Measurements from ENCODE around the gene NSMF. TPM values are rescaled to one million over a fixed set of nuclear protein-coding genes. Genes with fewer than 3 reads are reported as not detected.

The NSMF gene
- polyA plus RNA-seq, 1 donor = 33.4 TPM

- Histone ChIP-seq H3K4me3 (ENCODE audit: low read length) (no peak overlapping the region), H3K27ac (ENCODE audit: low read length) (no peak overlapping the region), H3K36me3 (ENCODE audit: control insufficient read depth, insufficient read depth, low read length) (peaks cover 5% of the 10 kb centered on the region), H3K9me3 (ENCODE audit: control insufficient read depth, low read depth, low read length) (no peaks in the 10 kb centered on the region), H3K4me1 (ENCODE audit: control insufficient read depth, insufficient read depth, low read length) (peaks cover 8% of the 10 kb centered on the region), H3K27me3 (ENCODE audit: control insufficient read depth, insufficient read depth, low read length) (no peaks in the 10 kb centered on the region)
- WGBS (ENCODE audit: insufficient coverage, low lambda C conversion rate) = no CpG with 5 or more reads among the region's 6 CpGs
- no peak for DNase-seq
Measured at GRCh38 chr9:137428311-137428630, 30.9 kb downstream of the NSMF start.

- DNase-seq = no peak
Measured at GRCh38 chr9:137427454-137428310, 31.5 kb downstream of the NSMF start.

GRCh38 chr9:137426018-137426681 lies 33.0 kb downstream of the NSMF start:
- no peaks in the 10 kb centered on the region for H3K27me3 ChIP-seq (ENCODE audit: control insufficient read depth, insufficient read depth, low read length)
- no peaks in the 10 kb centered on the region for H3K9me3 ChIP-seq (ENCODE audit: control insufficient read depth, low read depth, low read length)
- H3K4me3 ChIP-seq (ENCODE audit: low read length) = no peak overlapping the region
- no peak for DNase-seq
- 67% methylated on average over 1 of the region's 18 CpGs for WGBS (ENCODE audit: insufficient coverage, low lambda C conversion rate)
- no peak overlapping the region for H3K27ac ChIP-seq (ENCODE audit: low read length)
- peaks cover 5% of the 10 kb centered on the region for H3K36me3 ChIP-seq (ENCODE audit: control insufficient read depth, insufficient read depth, low read length)
- peaks cover 12% of the 10 kb centered on the region for H3K4me1 ChIP-seq (ENCODE audit: control insufficient read depth, insufficient read depth, low read length)

More at GRCh38 chr9:137427454-137428310, 31.5 kb downstream of the NSMF start:
- H3K36me3 ChIP-seq (ENCODE audit: control insufficient read depth, insufficient read depth, low read length) = peaks cover 5% of the 10 kb centered on the region
- no peak overlapping the region for H3K27ac ChIP-seq (ENCODE audit: low read length)
- no peaks in the 10 kb centered on the region for H3K9me3 ChIP-seq (ENCODE audit: control insufficient read depth, low read depth, low read length)
- no peaks in the 10 kb centered on the region for H3K27me3 ChIP-seq (ENCODE audit: control insufficient read depth, insufficient read depth, low read length)
- WGBS (ENCODE audit: insufficient coverage, low lambda C conversion rate) = no CpG with 5 or more reads among the region's 27 CpGs
- no peak overlapping the region for H3K4me3 ChIP-seq (ENCODE audit: low read length)
- peaks cover 8% of the 10 kb centered on the region for H3K4me1 ChIP-seq (ENCODE audit: control insufficient read depth, insufficient read depth, low read length)

GRCh38 chr9:137423514-137424291 lies 35.4 kb downstream of the NSMF start:
- Histone ChIP-seq H3K27me3 (ENCODE audit: control insufficient read depth, insufficient read depth, low read length) (no peaks in the 10 kb centered on the region), H3K36me3 (ENCODE audit: control insufficient read depth, insufficient read depth, low read length) (no peaks in the 10 kb centered on the region), H3K4me3 (ENCODE audit: low read length) (peak overlapping the region; percentile 65), H3K4me1 (ENCODE audit: control insufficient read depth, insufficient read depth, low read length) (peaks cover 12% of the 10 kb centered on the region), H3K9me3 (ENCODE audit: control insufficient read depth, low read depth, low read length) (no peaks in the 10 kb centered on the region), H3K27ac (ENCODE audit: low read length) (peak overlapping the region; percentile 24)
- DNase-seq = peak; percentile 63 to 77
- WGBS (ENCODE audit: insufficient coverage, low lambda C conversion rate) = no CpG with 5 or more reads among the region's 77 CpGs

- no CpG with 5 or more reads among the region's 113 CpGs for WGBS (ENCODE audit: insufficient coverage, low lambda C conversion rate)
- peak within 1 kb of the TSS; percentile 61 for H3K27ac ChIP-seq (ENCODE audit: low read length)
- no peaks in the 10 kb centered on the region for H3K9me3 ChIP-seq (ENCODE audit: control insufficient read depth, low read depth, low read length)
- no peaks in the 10 kb centered on the region for H3K27me3 ChIP-seq (ENCODE audit: control insufficient read depth, insufficient read depth, low read length)
- H3K4me1 ChIP-seq (ENCODE audit: control insufficient read depth, insufficient read depth, low read length) = peaks cover 12% of the 10 kb centered on the region
- H3K36me3 ChIP-seq (ENCODE audit: control insufficient read depth, insufficient read depth, low read length) = no peaks in the 10 kb centered on the region
- peak within 1 kb of the TSS; percentile 65 for H3K4me3 ChIP-seq (ENCODE audit: low read length)
- DNase-seq = peak; percentile 92 to 93
Measured at GRCh38 chr9:137422604-137423513, 36.3 kb downstream of the NSMF start, which contains the start of the genes EXD3 and NOXA1. EXD3 (minus strand) TSS chr9:137423162; CDS start chr9:137395357, 27,805 bp downstream. NOXA1 (plus strand) TSS chr9:137423393; CDS start chr9:137423530, 137 bp downstream.

- Histone ChIP-seq H3K9me3 (ENCODE audit: control insufficient read depth, low read depth, low read length) (peaks cover 1% of the 10 kb centered on the region), H3K36me3 (ENCODE audit: control insufficient read depth, insufficient read depth, low read length) (no peaks in the 10 kb centered on the region), H3K27me3 (ENCODE audit: control insufficient read depth, insufficient read depth, low read length) (no peaks in the 10 kb centered on the region), H3K4me1 (ENCODE audit: control insufficient read depth, insufficient read depth, low read length) (peaks cover 12% of the 10 kb centered on the region), H3K4me3 (ENCODE audit: low read length) (peak overlapping the region; percentile 55), H3K27ac (ENCODE audit: low read length) (peak overlapping the region; percentile 61)
- no peak for DNase-seq
- WGBS (ENCODE audit: insufficient coverage, low lambda C conversion rate) = no CpG with 5 or more reads among the region's 11 CpGs
Measured at GRCh38 chr9:137421838-137422603, 37.1 kb downstream of the NSMF start.

GRCh38 chr9:137417161-137418021 lies 41.7 kb downstream of the NSMF start:
- H3K27me3 ChIP-seq (ENCODE audit: control insufficient read depth, insufficient read depth, low read length) = no peaks in the 10 kb centered on the region
- WGBS (ENCODE audit: insufficient coverage, low lambda C conversion rate) = no CpG with 5 or more reads among the region's 99 CpGs
- peaks cover 3% of the 10 kb centered on the region for H3K4me1 ChIP-seq (ENCODE audit: control insufficient read depth, insufficient read depth, low read length)
- peaks cover 4% of the 10 kb centered on the region for H3K9me3 ChIP-seq (ENCODE audit: control insufficient read depth, low read depth, low read length)
- H3K4me3 ChIP-seq (ENCODE audit: low read length) = no peak overlapping the region
- H3K36me3 ChIP-seq (ENCODE audit: control insufficient read depth, insufficient read depth, low read length) = peaks cover 4% of the 10 kb centered on the region
- no peak for DNase-seq
- H3K27ac ChIP-seq (ENCODE audit: low read length) = no peak overlapping the region

GRCh38 chr9:137416563-137417151 lies 42.5 kb downstream of the NSMF start:
- Histone ChIP-seq H3K4me3 (ENCODE audit: low read length) (no peak overlapping the region), H3K4me1 (ENCODE audit: control insufficient read depth, insufficient read depth, low read length) (peaks cover 3% of the 10 kb centered on the region), H3K27ac (ENCODE audit: low read length) (no peak overlapping the region), H3K27me3 (ENCODE audit: control insufficient read depth, insufficient read depth, low read length) (no peaks in the 10 kb centered on the region), H3K9me3 (ENCODE audit: control insufficient read depth, low read depth, low read length) (peaks cover 4% of the 10 kb centered on the region), H3K36me3 (ENCODE audit: control insufficient read depth, insufficient read depth, low read length) (peaks cover 4% of the 10 kb centered on the region)
- no CpG with 5 or more reads among the region's 45 CpGs for WGBS (ENCODE audit: insufficient coverage, low lambda C conversion rate)
- DNase-seq = no peak

Measured in large intestine (tissue), 3 donors.